ENCODE results near the gene ADGRE3.

DNA sequence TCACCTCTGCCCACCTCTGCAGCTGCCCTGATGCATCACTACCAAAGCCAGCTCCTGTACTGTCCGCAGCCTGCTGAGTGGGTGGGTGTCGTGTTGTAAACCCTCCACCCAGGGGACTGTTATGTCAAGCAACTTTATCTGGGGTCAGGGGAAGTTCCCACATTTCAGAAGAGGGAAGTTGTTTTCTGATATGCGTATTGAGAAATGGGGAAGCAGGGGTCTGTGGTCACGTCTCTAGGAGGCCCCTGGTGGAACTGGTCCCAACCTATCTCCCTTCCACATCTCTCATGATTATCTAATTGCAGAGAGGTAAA, 60.6 kb downstream of the ADGRE3 start:
- TF ChIP-seq EZH2phosphoT487 (IDR thresholded peaks at IDR 0.05; ENCODE audit: borderline replicate concordance): no peak
- TF ChIP-seq, protein P1, sequence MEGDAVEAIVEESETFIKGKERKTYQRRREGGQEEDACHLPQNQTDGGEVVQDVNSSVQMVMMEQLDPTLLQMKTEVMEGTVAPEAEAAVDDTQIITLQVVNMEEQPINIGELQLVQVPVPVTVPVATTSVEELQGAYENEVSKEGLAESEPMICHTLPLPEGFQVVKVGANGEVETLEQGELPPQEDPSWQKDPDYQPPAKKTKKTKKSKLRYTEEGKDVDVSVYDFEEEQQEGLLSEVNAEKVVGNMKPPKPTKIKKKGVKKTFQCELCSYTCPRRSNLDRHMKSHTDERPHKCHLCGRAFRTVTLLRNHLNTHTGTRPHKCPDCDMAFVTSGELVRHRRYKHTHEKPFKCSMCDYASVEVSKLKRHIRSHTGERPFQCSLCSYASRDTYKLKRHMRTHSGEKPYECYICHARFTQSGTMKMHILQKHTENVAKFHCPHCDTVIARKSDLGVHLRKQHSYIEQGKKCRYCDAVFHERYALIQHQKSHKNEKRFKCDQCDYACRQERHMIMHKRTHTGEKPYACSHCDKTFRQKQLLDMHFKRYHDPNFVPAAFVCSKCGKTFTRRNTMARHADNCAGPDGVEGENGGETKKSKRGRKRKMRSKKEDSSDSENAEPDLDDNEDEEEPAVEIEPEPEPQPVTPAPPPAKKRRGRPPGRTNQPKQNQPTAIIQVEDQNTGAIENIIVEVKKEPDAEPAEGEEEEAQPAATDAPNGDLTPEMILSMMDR (conservative IDR thresholded peaks at IDR 0.05; ENCODE audit: low read length): no peak

All from Loucy (cell line).